ENCODE measurements around the gene PKDREJ.
A peak's percentile ranks its signal among the peaks of the same experiment; 100 is the strongest.
"Not testable (repeated sequence)": the region's sequence is repeated elsewhere in the genome, so short reads cannot be mapped to it uniquely, and the experiment has no call there.

PKDREJ gene

DNA sequence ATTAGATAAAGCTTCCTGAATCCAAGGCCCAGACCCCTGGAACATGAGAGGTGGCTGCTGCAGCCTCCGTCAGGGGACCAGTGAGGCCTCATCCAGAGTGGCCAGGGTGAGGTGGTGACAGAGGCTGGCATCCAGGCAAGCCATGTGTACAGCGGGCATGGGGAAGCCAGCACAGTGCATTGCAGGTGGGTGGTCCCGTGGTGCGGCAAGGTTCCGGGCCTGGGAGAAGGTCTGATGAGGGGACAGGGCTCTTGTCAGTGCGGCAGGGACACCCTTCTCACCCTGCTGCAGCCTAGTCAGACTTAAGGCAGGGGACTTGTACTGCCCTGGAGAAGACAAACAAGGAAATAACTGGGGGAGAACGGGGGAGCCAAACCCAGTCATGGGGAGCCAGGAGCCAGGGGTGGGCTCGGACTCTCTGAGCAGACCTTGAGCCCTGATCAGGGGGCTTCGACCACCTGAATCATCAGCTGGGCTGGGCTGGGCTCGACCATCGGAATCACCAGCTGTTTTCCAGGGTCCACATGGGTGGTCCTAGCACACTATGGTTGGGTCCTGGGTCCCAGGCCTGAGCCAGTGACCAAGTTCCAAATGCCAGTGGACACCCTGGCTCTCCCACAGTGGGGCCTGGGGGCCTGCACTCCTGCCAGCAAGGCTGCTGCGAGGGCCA lies 9.8 kb upstream of the PKDREJ start:
- H3K27ac ChIP-seq = no peak overlapping the region
- H3K4me3 ChIP-seq = no peak overlapping the region

DNA sequence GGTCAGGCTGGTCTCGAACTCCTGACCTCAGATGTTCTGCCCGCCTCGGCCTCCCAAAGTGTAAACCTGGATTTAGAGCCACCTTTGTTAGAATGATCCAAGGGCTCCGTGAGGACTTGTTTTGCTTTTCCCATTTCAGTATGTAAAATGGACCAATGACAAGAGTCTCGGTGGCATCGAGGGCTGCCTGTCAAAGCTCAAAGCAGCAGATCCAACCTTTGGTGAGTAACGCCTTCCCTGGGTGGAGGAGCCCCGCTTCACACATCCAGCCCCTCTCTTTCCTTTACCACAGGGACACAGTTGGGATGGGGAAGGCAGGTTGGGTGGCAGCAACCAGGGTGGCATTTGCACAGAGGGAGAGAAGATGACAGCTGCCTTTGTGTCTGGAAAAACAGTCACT lies 9.1 kb upstream of the PKDREJ start:
- Histone ChIP-seq H3K4me3 (no peak overlapping the region), H3K27ac (no peak overlapping the region)

DNA sequence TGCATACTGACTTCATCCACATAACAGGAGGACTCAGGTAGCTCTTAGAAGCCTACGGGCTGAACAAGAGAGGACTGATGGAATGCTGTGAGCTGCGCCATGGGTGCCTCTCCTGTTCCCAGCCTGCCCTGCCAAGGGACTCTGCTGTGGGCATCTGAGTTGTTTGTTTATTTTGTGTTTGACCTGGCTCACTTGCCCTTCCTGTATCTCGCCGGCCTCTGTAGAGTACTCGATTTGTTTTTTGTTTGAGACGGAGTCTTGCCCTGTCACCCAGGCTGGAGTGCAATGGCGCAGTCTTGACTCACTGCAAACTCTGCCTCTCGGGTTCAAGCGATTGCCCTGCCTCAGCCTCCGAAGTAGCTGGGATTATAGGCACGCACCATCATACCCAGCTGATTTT lies 6.4 kb upstream of the PKDREJ start:
- Histone ChIP-seq H3K27ac (no peak overlapping the region), H3K4me3 (no peak overlapping the region)

DNA sequence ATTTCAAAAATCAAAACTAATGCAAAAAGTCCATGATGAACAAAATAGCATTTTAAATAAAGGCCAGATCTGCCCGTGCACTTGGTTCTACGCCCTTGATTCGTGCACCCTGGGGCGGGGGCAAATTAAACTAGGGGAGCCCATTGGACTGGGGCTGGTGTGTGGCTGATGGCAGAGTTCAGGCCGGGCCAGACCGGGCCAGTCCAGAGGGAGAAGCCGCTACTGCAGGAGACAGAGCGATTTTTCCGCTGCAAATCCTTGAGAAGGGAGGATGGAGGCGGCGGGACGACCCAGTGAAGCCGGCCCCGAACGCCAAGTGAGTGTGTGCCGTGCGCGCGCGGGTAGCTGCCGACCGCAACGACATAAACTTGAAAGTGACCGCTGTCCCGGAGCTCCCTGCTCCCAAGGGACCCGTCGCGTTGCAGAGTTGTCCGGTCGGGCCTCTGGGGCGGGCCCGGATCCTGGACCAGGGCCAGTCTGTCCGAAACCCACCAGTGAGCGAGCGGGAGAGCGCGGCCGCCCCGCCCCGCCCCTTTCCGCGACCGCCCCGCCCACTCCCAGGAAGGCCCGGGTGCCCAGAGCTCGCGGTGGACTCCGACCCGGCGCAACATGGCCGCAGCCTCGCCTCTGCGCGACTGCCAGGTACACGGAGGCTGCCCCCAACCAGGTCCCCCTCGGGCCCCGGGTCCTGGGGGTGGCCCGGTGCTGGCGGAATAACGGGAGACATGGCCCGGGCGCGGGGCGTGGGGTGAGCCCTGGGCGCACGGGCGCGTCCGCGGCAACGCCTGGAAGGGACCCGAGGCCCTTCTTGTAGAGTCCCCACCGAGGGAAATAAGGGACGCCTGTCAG lies 4.5 kb upstream of the PKDREJ start, which contains the start of gene TTC38:
TTC38 (plus strand) TSS at position 578 of the 849 bp plus-strand sequence; CDS start at position 610, 32 bp downstream.
- H3K27ac ChIP-seq = peak within 1 kb of the TSS in 20 of 21 experiments; percentile 27 to 89 (median 74)

DNA sequence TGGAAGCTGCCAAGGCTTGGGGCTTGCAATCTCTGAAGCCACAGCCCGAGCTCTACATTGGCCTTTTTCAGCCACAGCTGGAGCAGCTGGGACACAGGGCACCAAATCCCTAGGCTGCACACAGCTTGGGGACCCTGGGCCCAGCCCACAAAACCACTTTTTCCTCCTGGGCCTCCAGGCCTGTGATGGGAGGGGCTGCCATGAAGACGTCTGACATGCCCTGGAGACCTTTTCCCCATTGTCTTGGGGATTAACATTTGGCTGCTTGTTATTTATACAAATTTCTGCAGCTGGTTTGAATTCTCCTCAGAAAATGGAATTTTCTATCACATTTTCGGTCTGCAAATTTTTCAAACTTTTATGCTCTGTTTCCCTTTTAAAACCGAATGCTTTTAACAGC lies 2.5 kb upstream of the PKDREJ start:
- H3K4me3 ChIP-seq, H3K27ac ChIP-seq: not testable (repeated sequence)

More for the DNA sequence above, 4.5 kb upstream of the PKDREJ start, which contains the start of gene TTC38:
- peak within 1 kb of the TSS; percentile 54 to 85 (median 62) for H3K4me3 ChIP-seq

DNA sequence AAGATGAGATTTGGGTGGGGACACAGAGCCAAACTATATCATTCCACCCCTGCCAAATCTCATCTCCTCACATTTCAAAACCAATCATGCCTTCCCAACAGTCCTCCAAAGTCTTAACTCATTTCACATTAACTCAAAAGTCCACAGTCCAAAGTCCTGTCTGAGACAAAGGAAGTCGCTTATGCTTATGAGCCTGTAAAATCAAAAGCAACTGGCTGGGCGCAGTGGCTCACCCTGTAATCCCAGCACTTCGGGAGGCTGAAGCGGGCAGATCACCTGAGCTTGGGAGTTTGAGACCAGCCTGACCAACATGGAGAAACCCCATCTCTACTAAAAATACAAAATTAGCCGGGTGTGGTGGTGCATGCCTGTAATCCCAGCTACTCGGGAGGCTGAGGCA lies 1.4 kb upstream of the PKDREJ start:
- not testable (repeated sequence) for H3K27ac ChIP-seq, H3K4me3 ChIP-seq

DNA sequence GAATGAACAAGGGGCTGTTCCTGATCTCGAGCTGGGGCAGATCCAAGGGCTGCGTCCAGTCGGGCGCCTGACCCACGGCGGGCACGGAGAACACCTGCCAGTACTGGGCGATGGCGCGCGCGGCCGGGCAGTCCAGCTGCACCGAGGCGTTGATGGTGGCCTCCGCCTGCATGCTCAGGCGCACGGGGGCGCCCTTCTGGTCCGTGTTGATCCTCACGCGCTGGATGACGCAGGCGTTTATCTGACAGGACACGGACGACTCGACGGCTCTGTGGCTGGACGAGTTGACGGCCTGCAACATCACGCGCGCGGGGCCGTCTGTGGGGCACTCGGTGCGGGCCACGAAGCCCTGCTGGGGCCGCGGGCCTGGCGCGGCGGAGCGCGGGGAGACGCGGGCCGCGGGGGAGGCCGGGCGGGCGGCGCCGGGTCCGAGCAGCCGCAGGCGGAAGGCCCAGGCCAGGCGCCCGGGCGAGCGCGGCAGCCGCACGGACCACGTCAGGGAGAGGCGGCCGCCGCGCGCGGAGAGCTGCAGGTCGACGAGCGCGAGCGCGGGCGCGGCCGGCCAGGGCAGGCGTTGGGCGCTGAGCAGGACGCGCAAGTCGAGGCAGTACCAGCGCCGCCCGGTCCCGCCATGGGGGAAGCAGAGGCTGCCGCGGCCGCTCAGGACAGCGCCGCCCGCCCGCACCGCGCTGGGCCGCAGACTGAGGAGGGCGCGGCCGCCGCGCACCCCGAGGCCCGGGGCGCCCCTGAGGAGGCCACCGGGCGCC lies 511 bp downstream of the PKDREJ start:
- no peak overlapping the region for H3K27ac ChIP-seq
- peak overlapping the region in 3 of 7 experiments; percentile 9 to 33 (median 11) for H3K4me3 ChIP-seq

DNA sequence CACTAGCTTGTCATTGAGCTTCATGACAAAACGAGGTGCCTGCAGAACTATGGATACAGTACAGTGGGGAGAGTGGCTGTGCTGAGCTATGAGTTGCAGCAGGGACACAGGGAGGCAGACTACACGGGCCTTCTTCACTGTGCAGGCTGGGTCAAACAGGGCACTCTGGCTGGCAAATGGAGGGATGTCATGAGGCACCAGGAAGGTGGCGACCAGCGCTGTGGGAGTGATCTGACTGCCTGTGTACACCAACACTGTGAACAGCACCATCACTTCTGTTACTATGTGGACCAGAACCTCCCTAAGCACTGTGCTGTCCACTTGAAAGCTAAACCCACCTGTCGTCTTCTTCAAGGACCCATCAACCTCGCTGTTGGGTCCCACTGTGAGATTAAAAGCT lies 3.1 kb downstream of the PKDREJ start:
- no peak overlapping the region for H3K4me3 ChIP-seq
- no peak overlapping the region for H3K27ac ChIP-seq

DNA sequence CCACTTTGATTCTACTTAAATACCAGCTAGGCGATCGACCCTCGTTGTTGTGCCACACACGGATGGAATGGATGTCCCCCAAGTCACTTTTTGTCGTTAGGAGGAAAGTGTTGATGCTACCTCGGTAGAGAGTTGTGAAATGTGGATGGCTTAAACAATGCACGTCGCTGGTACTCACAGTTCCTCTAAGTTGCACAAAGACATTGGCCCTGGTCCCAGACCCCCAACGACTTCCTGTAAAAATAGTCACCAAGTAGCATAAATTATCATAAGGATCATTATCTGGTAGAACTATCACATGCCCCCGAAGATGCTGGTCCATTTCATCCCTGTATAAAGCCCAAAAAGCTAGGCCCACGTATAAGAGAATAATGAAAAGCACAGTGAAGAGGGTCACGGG lies 3.8 kb downstream of the PKDREJ start:
- Histone ChIP-seq H3K4me3 (no peak overlapping the region), H3K27ac (no peak overlapping the region)

DNA sequence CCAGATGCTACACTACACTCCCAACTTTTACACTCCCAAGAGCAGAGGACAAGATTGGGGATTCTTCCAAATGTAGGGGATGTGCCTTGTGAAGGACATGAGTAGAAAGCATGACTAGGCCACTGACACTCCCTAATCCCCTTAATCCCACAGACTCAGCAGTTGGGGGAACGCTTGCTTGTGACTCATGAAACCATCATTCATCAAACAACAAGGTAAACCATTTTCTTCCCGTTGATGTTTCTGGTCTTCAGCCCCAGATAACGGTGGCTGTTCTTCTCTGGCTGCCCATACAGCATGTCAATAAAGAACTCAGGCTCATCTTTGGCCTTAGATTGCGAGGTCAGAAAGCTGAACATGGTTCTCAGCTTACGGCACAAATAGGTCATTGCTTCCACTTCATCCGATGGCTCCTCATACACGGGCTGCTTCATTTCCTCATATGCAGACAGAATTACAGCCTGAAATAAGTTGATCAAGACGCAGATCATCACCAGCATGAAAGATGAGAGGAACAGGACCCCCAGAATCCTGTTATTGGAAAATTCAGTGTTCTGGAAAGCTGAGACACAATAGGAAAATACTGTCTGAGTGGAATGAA lies 6.7 kb downstream of the PKDREJ start:
- Histone ChIP-seq H3K27ac (no peak overlapping the region), H3K4me3 (no peak overlapping the region)

DNA sequence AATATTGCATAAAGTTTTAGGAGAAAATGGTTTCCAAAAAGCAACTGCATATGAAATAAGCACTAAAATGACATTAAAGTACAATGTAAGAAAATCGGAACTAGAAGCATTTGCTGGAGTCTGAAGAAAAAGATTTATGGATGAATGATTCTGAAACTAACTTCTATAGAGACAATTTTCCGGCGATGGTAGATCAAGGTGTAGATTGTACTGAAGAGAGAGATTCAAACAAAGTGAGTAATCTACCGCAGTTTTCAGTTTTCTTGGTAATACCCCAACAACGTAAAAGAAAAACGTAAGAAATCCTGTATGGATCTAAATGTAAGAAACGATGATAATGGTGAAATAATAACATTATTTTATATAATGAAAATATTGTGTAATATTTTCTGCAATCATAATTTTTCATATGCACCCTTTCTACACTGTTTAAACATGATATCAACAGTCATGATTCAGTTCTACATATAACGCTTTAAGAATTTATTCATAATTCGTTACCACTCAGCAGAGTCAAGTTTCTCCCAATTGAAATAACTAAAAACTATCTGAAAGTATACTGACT lies 11.2 kb downstream of the PKDREJ start:
- H3K4me3 ChIP-seq = no peak overlapping the region
- H3K27ac ChIP-seq = no peak overlapping the region

DNA sequence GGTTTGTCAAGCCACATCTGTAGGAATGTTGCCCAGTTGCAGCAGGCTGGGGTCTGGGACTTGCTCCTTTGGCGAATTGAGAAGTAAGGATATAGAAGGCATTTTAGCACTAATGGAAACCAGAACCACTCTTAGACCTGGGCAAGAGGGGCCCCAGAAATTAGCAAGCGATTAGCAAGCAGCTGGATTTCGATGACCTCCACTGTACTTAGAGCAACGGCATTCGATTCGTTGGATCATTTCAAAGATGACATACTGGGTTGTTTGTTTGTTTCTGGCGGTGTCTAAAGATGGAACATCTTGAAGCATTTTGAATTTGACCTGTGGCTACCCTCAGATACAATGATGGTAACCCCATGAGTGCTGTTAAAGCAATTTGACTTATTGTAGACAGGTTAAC lies 11.9 kb downstream of the PKDREJ start:
- peak overlapping the region in 5 of 7 experiments; percentile 77 to 90 (median 82) for H3K4me3 ChIP-seq
- H3K27ac ChIP-seq = peak overlapping the region in 8 of 21 experiments; percentile 71 to 95 (median 90)

DNA sequence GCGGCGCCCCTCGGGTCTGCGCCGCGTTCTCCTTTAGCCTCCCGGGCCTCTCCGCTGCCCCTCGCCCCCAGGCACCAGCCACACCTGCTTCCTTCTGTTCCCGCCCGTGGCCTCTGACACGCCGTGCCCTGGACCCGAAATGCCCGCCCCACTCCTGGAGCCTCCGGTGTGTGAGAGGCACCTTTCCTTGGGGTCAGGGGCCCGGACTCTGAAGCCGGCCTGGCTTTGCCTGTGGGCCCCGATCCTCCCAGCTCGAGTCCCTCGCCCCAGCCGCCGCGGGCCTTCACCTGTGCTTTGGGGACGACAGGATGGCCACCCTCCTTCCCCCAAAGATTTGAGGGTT lies 12.4 kb downstream of the PKDREJ start:
- Histone ChIP-seq H3K27ac (peak overlapping the region in 20 of 21 experiments; percentile 71 to 95 (median 90)), H3K4me3 (peak overlapping the region; percentile 65 to 90 (median 82))

DNA sequence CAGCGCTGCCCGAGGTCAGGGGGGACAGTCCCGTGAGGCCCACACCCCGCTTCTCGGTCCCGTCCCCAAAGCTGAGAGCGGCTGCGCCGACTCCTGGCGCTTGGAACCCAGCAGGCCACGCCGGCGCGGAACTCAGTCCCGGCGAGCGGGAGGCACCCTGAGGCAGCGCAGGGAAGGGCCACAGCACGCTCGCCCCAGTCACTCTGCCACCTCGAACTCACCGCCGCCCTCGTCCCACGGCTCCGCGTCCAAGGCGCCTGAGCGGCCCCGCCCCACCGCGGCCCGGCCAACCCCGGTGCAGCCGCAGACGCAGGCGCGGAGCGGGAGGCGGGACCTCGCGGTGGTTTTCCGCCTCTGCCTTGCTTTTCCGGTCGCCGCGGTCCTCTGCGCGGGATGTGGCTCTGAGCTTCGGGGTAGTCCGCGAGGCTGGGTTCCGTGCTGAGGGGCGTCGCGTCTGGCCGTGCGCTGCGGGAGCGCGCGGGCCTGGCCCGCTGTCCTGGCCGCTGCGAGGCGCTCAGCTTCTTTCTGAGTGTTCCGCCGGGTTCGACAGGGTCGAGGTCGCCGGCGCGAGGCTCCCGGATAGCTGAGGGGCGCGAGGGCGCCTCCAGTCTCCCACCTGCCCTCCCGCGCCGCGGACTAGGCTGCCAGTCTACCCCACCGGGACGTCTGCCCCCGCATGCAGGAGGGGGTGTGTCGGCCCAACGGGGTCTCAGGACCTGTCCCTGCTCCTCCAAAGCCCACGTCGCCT lies 12.9 kb downstream of the PKDREJ start, which contains the start of gene CDPF1:
CDPF1 (minus strand) TSS at position 259 of the 748 bp plus-strand sequence. CDS start 2,009 bp downstream, outside the sequence.
- H3K27ac ChIP-seq = peak within 1 kb of the TSS; percentile 69 to 95 (median 89)
- peak within 1 kb of the TSS; percentile 65 to 90 (median 82) for H3K4me3 ChIP-seq

DNA sequence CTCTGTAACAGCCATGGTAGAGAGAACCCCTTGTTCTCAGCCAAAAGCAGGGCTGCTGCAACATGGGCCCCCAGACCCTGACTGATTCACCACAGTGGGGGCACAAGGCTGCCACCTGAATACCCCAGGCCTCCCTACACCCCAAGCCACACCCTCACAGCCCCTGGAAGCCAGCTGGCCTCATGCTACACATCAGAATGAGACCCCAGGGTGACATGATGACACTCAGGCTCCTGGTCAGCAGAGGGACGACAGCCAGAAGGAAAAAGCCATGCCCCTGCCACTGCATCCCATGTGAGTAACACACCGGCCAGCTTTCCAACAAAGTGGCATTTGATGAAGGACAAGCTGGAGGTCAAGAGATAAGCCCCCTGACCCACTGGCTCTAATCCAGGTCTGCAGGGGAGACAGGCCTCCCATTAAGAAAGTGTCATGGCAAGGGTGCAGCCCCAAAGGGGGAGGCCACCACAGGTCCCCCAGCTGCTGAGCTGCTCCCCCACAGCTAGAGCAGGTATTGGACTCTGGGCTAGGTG lies 15.6 kb downstream of the PKDREJ start:
- no peak overlapping the region for H3K27ac ChIP-seq
- H3K4me3 ChIP-seq = no peak overlapping the region

DNA sequence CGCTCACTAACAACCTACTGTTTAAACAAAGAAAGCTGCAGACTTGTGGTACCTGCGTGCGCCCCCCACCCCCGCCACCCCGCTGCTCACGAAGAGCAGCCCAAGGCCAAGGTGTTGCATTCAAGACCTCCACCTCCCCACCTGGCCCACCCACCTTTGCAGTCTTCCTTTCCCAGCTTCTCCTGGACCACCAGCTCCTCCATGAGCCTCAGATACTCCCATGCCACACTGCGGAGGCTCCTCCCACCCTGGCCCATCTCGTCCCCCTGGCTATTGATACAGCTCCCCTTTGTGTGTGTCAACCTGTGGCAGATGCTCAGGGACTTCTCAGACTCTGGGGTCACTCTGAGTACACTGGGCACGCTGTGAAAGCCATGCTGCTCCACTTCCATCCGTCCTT lies 17.0 kb downstream of the PKDREJ start:
- Histone ChIP-seq H3K27ac (no peak overlapping the region), H3K4me3 (no peak overlapping the region)

DNA sequence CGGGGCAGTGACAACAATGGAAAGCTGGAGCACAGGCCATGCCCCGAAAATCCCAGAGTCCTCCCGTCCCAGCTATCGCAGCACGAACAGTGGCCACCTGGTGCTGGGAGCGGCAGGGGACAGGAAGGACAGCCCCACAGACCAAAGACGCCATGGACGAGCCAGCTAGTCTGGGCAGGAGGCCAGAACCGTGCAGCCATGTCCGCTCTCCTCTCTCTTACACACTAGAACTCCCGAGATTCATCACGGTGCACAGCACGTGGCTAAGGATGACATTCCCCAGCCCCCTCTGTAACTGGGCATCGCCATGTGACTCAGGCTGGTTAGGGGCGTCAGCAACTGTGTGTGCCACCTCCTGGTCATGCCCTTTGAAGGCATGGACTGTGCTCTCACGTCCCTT lies 17.6 kb downstream of the PKDREJ start:
- H3K4me3 ChIP-seq = no peak overlapping the region
- H3K27ac ChIP-seq = no peak overlapping the region

DNA sequence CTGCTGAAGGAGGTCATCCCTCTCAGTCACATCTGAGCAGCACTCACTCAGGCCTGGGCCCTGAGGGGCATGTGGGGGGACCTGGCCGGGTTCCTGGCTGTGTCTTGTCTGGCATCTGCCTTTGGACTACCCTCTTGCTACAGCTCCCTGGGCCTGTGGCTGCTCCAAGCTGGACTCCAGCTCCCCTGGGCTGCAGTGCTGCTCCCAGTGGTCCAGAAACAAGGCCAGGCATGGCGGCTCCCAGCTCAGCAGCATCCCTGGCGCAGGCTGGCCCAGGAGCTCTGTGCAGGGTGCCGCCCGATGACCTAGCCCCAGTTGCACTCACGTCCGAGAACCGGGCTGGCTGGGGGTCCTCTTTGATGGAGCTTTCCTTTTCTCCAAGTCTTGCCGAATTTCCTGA lies 18.4 kb downstream of the PKDREJ start:
- Histone ChIP-seq H3K27ac (no peak overlapping the region), H3K4me3 (no peak overlapping the region)

Measured in skin epidermis (tissue), 12 donors.